Measurements from ENCODE around the gene SDK2. TPM values are rescaled to one million over a fixed set of nuclear protein-coding genes. Genes with fewer than 3 reads are reported as not detected.

The SDK2 gene
- total and polyA plus RNA-seq, 2 of the 8 experiments (the other 6 are each of a cell fraction or from before 2014, with no cell fraction given) = 3.9 to 4.1 TPM

- Histone ChIP-seq H3K56ac (replicated peaks; ENCODE audit: insufficient read length, low read depth, low read length) (no peak overlapping the region), H2BK120ac (replicated peaks; ENCODE audit: low read depth, low read length) (no peak overlapping the region), H2BK5ac (ENCODE audit: low read depth, low read length) (no peak overlapping the region), H3K4me1 (replicated peaks in 1 of 4; ENCODE audit: control insufficient read depth in 3 of 4, insufficient read depth in 4 of 4, low read length in 3 of 4) (peaks cover 0 to 13% (median 6%) of the 10 kb centered on the region in 4 experiments; a peak in 6 of 7 replicates), H4K5ac (ENCODE audit: insufficient read length, low read depth, low read length) (no peak overlapping the region), H2BK15ac (ENCODE audit: low read length) (no peak overlapping the region), H3K79me1 (ENCODE audit: low read depth, low read length) (0 out of 2 replicates have a peak, but pooled peaks cover 4% of the 10 kb centered on the region), H2AK5ac (ENCODE audit: low read depth, low read length) (no peak overlapping the region), H4K8ac (ENCODE audit: extremely low read depth, insufficient read depth, low read length) (no peak overlapping the region), H3K23ac (ENCODE audit: insufficient read length) (no peak overlapping the region), H3K79me2 (ENCODE audit: control insufficient read depth in 1 of 2, insufficient read depth in 2 of 2, low read length in 2 of 2) (no peaks in the 10 kb centered on the region; a peak in 1 of 4 replicates), H2AFZ (ENCODE audit: low read length) (no peak overlapping the region), H4K91ac (replicated peaks; ENCODE audit: insufficient read length, low read length) (no peak overlapping the region), H3K23me2 (ENCODE audit: low read depth, low read length) (no peaks in the 10 kb centered on the region; the same call in 1 of the 2 replicates), H2BK12ac (ENCODE audit: low read depth, low read length) (no peak overlapping the region), H3K4me2 (ENCODE audit: insufficient read depth in 1 of 2, low read depth in 2 of 2, low read length in 2 of 2) (no peak overlapping the region), H2BK20ac (ENCODE audit: low read length) (no peak overlapping the region), H3K27me3 (replicated peaks in 1 of 4; ENCODE audit: control insufficient read depth in 3 of 4, extremely low read depth in 1 of 4, insufficient read depth in 3 of 4, low read length in 3 of 4) (no peaks in the 10 kb centered on the region), H3K9me3 (ENCODE audit: insufficient read depth in 2 of 2, low read depth in 1 of 2, low read length in 1 of 2) (no peaks in the 10 kb centered on the region), H3K27ac (ENCODE audit: low read depth, low read length) (no peak overlapping the region), H3K14ac (ENCODE audit: insufficient read length) (no peak overlapping the region), H3K9ac (replicated peaks in 1 of 4; ENCODE audit: extremely low read depth in 1 of 4, low read depth in 3 of 4, low read length in 3 of 4) (no peak overlapping the region), H3K18ac (ENCODE audit: extremely low read depth, low read length) (no peak overlapping the region; the same call in 1 of the 2 replicates), H3K36me3 (ENCODE audit: control insufficient read depth in 2 of 4, insufficient read depth in 4 of 4, low read length in 3 of 4) (no peaks in the 10 kb centered on the region; a peak in 1 of 8 replicates), H4K20me1 (replicated peaks in 1 of 2; ENCODE audit: control insufficient read depth in 1 of 2, insufficient read depth in 2 of 2, low read length in 2 of 2) (peaks cover 0 to 12% of the 10 kb centered on the region in 2 experiments), H3K4ac (replicated peaks; ENCODE audit: insufficient read length, low read depth, low read length) (no peak overlapping the region), H3K4me3 (ENCODE audit: extremely low read depth in 1 of 4, insufficient read depth in 2 of 4, low read depth in 3 of 4, low read length in 4 of 4) (no peak overlapping the region)
- ChIA-PET CTCF (ENCODE audit: partially characterized antibody) (interaction anchor here (0.8 to 4.7 kb wide), 5 partner anchors 39 to 164 kb away, joined by 3 to 40 read pairs (median 4); partner anchors contain the start of gene SDK2), POLR2A (ENCODE audit: partially characterized antibody) (no interaction called here)
- DNase-seq (ENCODE audit: low read depth in 1 of 2, low spot score in 2 of 2) (no peak), FAIRE-seq (no peak)
- WGBS, 2 experiments (ENCODE audit: extremely low coverage in 1 of 2, insufficient coverage in 1 of 2, insufficient read length in 1 of 2, insufficient replicate concordance in 2 of 2, low coverage in 1 of 2, low lambda C conversion rate in 2 of 2, missing lambda C conversion rate in 1 of 2) = 83% methylated on average over 7 of the region's 7 CpGs; no CpG with 5 or more reads in 1 of the 2 experiments
- no peak for TF ChIP-seq JUND (IDR thresholded peaks at IDR 0.05; ENCODE audit: low read length)
- no peak for TF ChIP-seq TCF12 (IDR thresholded peaks at IDR 0.05; ENCODE audit: low read depth, low read length)
- TF ChIP-seq SIRT6 (IDR thresholded peaks at IDR 0.05; ENCODE audit: low read length) = no peak
- TF ChIP-seq RAD21 (IDR thresholded peaks at IDR 0.05 in 1 of 2, conservative IDR thresholded peaks at IDR 0.05 in 1 of 2; ENCODE audit: low read depth in 2 of 2, low read length in 2 of 2) = no peak
- no peak for TF ChIP-seq CHD1 (IDR thresholded peaks at IDR 0.05; ENCODE audit: low read depth, low read length)
- no peak for TF ChIP-seq POLR2AphosphoS5 (IDR thresholded peaks at IDR 0.05; ENCODE audit: low read depth, low read length)
- TF ChIP-seq, protein P1, sequence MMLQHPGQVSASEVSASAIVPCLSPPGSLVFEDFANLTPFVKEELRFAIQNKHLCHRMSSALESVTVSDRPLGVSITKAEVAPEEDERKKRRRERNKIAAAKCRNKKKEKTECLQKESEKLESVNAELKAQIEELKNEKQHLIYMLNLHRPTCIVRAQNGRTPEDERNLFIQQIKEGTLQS (IDR thresholded peaks at IDR 0.05; ENCODE audit: insufficient read depth, low read depth, low read length) = no peak
- no peak for TF ChIP-seq HDAC6 (IDR thresholded peaks at IDR 0.05; ENCODE audit: low read depth, low read length)
- no peak for TF ChIP-seq POU5F1 (IDR thresholded peaks at IDR 0.05; ENCODE audit: low read depth, low read length)
- no peak for TF ChIP-seq SP2 (IDR thresholded peaks at IDR 0.05; ENCODE audit: low read length)
- TF ChIP-seq MAFK (IDR thresholded peaks at IDR 0.05; ENCODE audit: low read depth, low read length) = no peak
- no peak for TF ChIP-seq CREB1 (IDR thresholded peaks at IDR 0.05)
- no peak for TF ChIP-seq ZNF274 (IDR thresholded peaks at IDR 0.05; ENCODE audit: borderline replicate concordance, extremely low read depth, low read length)
- no peak for TF ChIP-seq BACH1 (IDR thresholded peaks at IDR 0.05; ENCODE audit: low read length)
Measured at GRCh38 chr17:73593249-73593965, 50.8 kb downstream of the SDK2 start.
